HG02943 (cell line): Measurements from ENCODE around the gene SYNGAP1.
A peak's percentile ranks its signal among the peaks of the same experiment; 100 is the strongest.
"Not testable (repeated sequence)": the region's sequence is repeated elsewhere in the genome, so short reads cannot be mapped to it uniquely, and the experiment has no call there.

ENCODE experiments used
- ATAC-seq: cut with Tn5 transposase; IDR thresholded peaks from one replicate; pipeline ENCODE4 v1.9.1; 2021; ENCODE audit warnings: mild to moderate bottlenecking, low read depth, moderate library complexity; ENCODE audit not compliant: unreplicated experiment

SYNGAP1 gene

DNA sequence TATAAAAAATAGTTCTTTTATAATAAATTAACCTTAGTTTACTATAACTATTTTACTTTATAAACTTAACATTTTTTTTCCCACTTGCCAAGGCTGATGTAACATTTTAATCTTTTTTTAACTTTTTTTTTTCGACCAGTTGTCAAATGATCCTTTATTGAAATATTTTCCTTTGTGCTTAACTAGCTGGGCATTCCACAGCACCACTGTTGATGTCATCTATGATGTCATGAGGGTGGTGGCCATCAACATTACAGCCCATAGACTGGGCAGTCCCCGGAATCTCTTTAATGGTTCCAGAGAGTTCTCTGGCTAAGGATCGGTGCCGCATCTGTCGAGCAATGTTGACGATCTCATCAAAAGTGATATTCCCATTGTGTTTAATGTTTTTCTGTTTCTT is 20.0 kb upstream of the SYNGAP1 start:
- not testable (repeated sequence) for ATAC-seq

DNA sequence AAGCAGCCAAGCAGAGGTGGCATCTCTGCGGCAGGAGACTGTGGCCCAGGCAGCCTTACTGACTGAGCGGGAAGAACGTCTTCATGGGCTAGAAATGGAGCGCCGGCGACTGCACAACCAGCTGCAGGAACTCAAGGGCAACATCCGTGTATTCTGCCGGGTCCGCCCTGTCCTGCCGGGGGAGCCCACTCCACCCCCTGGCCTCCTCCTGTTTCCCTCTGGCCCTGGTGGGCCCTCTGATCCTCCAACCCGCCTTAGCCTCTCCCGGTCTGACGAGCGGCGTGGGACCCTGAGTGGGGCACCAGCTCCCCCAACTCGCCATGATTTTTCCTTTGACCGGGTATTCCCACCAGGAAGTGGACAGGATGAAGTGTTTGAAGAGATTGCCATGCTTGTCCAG is 15.0 kb upstream of the SYNGAP1 start:
- ATAC-seq, result no peak

DNA sequence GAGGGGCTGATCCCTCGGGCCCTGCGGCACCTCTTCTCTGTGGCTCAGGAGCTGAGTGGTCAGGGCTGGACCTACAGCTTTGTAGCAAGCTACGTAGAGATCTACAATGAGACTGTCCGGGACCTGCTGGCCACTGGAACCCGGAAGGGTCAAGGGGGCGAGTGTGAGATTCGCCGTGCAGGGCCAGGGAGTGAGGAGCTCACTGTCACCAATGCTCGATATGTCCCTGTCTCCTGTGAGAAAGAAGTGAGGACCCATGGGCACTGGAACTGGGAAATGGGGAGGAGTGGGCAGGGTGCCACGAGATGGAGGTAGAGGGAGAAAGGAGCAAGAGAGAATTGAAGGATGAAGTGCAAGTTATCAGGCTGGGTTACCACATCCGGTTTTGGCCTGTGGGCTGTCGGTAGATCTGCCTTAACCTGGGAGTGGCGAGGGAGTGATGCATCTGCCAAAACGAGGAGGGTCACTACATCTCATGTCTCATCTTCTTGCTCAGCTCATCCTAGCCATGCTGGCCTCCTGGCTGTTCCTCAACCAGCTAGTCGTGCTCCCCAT is 14.4 kb upstream of the SYNGAP1 start:
- no peak for ATAC-seq

DNA sequence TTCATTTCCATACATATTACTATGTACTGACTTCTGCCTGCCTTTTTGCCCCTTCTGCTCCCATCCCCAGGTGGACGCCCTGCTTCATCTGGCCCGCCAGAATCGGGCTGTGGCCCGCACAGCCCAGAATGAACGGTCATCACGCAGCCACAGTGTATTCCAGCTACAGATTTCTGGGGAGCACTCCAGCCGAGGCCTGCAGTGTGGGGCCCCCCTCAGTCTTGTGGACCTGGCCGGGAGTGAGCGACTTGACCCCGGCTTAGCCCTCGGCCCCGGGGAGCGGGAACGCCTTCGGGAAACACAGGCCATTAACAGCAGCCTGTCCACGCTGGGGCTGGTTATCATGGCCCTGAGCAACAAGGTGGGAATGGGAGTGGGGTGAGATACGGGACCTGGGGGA is 13.7 kb upstream of the SYNGAP1 start:
- ATAC-seq, result no peak

DNA sequence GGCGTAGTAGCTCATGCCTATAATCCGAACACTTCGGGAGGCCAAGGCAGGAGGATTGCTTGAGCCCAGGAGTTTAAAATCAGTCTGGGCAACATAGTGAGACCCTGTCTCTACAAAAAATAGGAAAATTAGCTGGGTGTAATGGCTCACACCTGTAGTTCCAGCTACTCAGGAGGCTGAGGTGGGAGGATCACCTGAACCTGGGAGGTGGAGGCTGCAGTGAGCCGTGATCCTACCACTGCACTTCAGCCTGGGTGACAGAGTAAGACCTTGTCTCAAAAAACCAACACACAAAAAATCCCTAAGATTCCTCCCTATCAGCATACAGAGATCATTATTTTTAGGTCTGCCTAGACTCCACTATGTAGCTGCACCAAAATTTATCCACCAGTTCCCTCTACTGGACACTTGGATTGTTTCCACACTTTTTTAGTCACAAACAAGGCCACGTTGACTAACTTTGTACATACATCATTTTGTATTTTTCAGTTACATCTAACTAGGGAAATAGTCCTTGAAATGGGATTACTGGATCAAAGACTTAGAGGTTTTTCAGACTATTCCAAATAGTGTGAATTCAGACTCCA is 12.6 kb upstream of the SYNGAP1 start:
- no peak for ATAC-seq

GRCh38 chr6:33410050-33410710 is 9.7 kb upstream of the SYNGAP1 start:
- peak; percentile 75 for ATAC-seq

- peak; percentile 24 for ATAC-seq
These were observed 8.9 kb upstream of the SYNGAP1 start, which contains the start of gene PHF1 for GRCh38 chr6:33410711-33411631. PHF1 (plus strand) TSS chr6:33411014; CDS start chr6:33412264, 1,250 bp downstream.

DNA sequence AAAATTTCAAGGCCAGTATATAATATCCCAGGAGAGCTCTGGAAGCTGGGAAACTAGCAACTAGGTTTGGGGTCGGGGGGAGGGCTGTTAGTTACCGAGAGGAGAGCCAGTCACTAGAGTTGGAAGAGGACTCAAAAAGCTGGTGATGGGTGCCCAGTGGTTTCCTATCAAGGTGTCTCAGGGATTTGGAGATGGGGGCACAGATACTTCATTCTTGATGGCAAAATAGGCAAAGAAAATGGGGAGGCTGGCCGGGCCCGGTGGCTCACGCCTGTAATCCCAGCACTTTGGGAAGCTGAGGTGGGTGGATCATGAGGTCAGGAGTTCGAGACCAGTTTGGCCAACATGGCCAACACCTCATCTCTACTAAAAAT is 8.2 kb upstream of the SYNGAP1 start:
- ATAC-seq, result no peak

GRCh38 chr6:33412140-33413009 is 7.5 kb upstream of the SYNGAP1 start:
- no peak for ATAC-seq

- ATAC-seq, result no peak
These were observed 6.4 kb upstream of the SYNGAP1 start for GRCh38 chr6:33413241-33414120.

DNA sequence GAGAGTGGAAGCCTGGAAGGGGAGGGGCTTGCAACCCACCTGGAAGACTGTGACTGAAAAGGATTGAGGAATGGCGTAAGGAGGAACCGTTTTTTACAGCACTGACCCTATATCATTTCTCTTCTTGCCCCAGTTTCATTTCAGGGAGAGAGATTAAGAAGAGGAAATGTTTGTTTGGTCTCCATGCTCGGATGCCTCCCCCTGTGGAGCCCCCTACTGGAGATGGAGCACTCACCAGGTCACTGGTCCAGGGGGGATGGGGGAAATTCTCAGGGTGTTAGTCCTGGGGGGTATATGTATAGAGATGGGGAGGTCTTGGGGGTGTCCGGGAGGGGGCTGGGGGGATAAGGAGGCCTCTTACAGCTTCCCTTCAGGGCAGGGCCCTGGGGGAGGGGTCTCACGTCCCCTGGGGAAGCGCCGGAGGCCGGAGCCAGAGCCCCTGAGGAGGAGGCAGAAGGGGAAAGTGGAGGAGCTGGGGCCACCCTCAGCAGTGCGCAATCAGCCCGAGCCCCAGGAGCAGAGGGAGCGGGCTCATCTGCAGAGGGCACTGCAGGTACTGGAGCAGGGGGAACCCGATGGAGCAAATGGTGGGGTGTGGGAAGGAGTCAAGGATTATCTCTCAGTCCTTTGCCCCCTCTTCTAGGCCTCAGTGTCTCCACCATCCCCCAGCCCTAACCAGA is 5.1 kb upstream of the SYNGAP1 start:
- no peak for ATAC-seq

DNA sequence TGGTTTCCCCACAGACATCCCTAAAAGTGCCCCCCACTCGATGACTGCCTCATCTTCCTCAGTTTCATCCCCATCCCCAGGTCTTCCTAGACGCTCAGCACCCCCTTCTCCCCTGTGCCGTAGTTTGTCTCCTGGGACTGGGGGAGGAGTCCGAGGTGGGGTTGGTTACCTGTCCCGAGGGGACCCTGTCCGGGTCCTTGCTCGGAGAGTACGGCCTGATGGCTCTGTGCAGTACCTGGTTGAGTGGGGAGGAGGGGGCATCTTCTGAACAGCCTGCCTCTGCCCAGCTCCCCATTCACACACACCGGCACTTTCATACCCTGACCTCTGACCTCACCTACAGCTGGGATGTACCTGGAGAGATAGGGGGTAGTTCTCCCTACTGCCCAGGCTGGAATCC is 4.0 kb upstream of the SYNGAP1 start:
- ATAC-seq, result no peak

DNA sequence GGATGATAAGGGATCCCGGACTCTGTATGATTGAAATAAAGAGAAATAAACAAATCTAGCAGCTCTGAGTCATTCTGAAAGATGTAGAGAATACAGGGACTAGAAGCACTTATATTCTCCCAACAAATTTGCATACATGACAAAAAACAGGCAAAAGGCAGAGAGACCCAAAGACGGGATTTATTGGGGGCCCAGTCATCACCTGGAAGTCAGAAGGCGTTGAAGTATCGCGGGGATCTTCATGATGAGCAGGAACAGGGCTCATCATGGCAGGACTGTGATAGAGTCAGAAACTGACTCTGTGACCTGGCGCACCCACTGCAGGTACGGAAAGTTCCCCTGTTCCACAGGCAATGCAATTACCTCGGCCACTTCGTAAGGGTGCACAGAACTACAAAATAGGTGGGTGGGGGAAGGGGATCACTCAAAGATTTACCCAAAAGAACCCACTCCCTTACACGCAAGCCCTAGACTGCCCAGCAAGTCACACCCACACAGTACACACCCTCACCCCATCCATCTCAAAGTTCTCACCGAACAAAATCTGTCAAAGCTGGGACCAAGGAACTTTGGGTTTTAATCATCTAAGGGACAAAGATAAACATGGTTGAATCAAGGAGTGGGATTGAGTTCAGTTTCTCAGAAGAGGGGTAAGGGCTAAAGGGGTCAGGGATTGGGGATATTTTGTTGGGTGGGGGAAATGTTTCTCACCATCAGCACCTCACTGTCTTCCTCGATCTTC is 3.3 kb upstream of the SYNGAP1 start:
- ATAC-seq, result no peak

DNA sequence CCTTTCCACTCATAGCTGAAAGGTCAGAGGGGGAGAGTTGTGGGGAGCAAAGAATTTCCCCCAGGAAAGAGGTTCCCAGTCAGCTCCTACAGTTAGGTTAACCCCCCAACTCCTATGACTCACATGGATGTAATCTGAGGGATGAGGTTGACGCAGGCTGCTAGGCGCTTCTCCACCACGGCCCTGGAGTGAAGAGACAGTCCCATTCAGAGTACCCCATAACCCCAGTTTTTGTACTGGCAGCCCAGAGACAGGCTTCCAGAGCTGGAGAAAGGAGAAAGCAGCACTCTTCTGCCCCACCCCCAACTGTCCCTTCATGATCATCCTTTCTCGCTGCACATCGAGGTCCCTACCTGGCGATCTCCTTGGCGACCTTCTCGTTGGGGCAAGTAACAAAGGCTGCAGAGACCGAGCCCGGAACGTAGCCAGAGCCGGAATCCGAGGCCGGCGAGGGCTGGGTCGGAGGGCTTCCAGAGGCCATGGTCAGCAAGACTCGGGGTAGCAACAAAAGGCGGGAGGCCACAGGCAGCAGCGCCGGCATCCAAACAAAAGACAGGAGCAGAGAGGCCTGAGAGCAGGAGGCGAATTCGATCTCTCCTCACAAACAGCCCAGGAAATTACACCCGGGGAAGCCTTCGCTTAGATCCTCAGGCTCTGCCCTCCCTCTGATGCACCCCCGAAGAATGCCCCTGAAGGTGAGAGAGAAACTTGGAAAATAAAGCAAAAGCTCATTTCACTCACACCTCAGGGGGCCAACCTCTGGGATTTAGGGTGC is 2.5 kb upstream of the SYNGAP1 start:
- no peak for ATAC-seq

DNA sequence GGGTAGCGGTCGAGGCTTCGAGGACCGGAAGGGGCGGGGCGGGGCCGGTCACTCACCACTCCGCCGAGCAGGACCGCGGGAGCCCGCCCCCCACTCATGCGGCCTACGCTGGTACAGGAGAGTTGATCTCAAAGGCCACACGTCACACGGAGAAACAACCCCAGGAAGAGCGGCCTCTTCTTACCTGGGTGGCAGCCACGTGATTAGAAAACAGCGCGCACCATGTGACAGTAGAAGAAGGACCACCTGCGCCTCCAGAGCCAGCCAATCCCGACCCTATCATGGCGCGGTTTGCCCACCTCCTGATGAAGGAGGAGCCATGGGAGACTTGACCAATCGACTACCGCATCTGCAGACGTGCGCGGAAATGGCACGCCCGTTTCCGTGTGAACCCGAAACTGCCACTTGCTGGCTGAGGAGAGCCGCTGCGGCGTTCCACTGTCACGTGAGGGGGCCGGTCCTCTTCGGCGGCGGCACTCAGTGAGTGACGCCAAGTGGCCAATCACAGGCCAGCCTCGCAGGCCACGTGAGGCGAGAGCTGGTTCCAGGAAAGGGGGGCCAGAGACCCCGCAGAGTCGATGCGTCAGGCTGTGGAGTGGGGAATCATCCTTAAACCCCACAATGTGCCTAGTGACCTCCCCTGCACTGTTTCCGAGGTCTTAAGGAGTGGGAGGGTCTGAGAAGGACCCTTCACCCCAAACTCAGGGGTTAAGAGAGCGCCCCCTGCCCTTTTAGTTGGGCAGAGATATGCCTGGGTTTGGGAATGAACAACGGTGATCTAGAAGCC is 1.8 kb upstream of the SYNGAP1 start, which contains the start of gene CUTA:
Gene CUTA (minus strand): TSS at position 205 of the 787 bp plus-strand sequence. CDS start 107 bp downstream, at position 98.
- peak; percentile 82 for ATAC-seq

- no peak for ATAC-seq
These were observed 1.1 kb upstream of the SYNGAP1 start for GRCh38 chr6:33418690-33419291.
